ENCODE data around the gene SPRY1.

Gene SPRY1

DNA sequence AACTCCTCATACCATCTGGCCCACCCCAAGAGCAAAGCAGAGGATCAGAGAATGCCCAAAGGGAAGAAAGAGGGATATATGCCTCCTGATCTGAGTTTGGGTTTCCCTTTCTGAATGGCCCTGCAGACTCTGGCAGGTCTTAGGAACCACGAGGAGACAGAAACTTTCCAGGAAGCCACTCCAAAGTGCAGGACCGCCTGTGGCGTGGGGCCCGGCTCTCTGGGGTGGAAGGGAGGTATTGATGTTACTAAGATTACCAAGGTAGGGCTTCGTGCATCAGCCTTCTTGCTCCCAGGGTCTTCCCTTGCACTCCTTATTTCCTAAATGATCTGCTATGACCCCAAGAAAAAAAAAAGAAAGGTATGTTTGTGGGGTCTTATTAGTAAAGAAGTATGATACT, 41.9 kb upstream of the SPRY1 start:
- H3K36me3 ChIP-seq (ENCODE audit: control insufficient read depth in 2 of 2, insufficient read depth in 2 of 2, low read length in 2 of 2): no peaks in the 10 kb centered on the region
- H3K27me3 ChIP-seq (ENCODE audit: control insufficient read depth in 1 of 2, insufficient read depth in 2 of 2, low read length in 2 of 2): no peaks in the 10 kb centered on the region
- no peak overlapping the region for H3K9ac ChIP-seq (ENCODE audit: low read length in 2 of 2)
- no peak overlapping the region for H3K27ac ChIP-seq (ENCODE audit: low read length)
- no peak overlapping the region for H3K4me3 ChIP-seq (ENCODE audit: low read length in 2 of 2)
- H3K4me1 ChIP-seq (ENCODE audit: control insufficient read depth, insufficient read depth, low read length): peaks cover 3% of the 10 kb centered on the region
- H3K9me3 ChIP-seq (ENCODE audit: control insufficient read depth in 2 of 2, low read length in 2 of 2): no peaks in the 10 kb centered on the region

GRCh38 chr4:123356921-123357320, 39.7 kb upstream of the SPRY1 start:
- H3K36me3 ChIP-seq (ENCODE audit: control insufficient read depth in 2 of 2, insufficient read depth in 2 of 2, low read length in 2 of 2): no peaks in the 10 kb centered on the region
- no peak overlapping the region for H3K4me3 ChIP-seq (ENCODE audit: low read length in 2 of 2)
- no peaks in the 10 kb centered on the region for H3K9me3 ChIP-seq (ENCODE audit: control insufficient read depth in 2 of 2, low read length in 2 of 2)
- peaks cover under 1% of the 10 kb centered on the region for H3K4me1 ChIP-seq (ENCODE audit: control insufficient read depth, insufficient read depth, low read length)
- H3K27ac ChIP-seq (ENCODE audit: low read length): no peak overlapping the region
- H3K27me3 ChIP-seq (ENCODE audit: control insufficient read depth in 1 of 2, insufficient read depth in 2 of 2, low read length in 2 of 2): no peaks in the 10 kb centered on the region
- H3K9ac ChIP-seq (ENCODE audit: low read length in 2 of 2): no peak overlapping the region

- Histone ChIP-seq H3K9me3 (ENCODE audit: control insufficient read depth in 2 of 2, low read length in 2 of 2) (no peaks in the 10 kb centered on the region), H3K27ac (ENCODE audit: low read length) (no peak overlapping the region), H3K4me3 (ENCODE audit: low read length in 2 of 2) (no peak overlapping the region), H3K27me3 (ENCODE audit: control insufficient read depth in 1 of 2, insufficient read depth in 2 of 2, low read length in 2 of 2) (no peaks in the 10 kb centered on the region), H3K36me3 (ENCODE audit: control insufficient read depth in 2 of 2, insufficient read depth in 2 of 2, low read length in 2 of 2) (no peaks in the 10 kb centered on the region), H3K4me1 (ENCODE audit: control insufficient read depth, insufficient read depth, low read length) (no peaks in the 10 kb centered on the region), H3K9ac (ENCODE audit: low read length in 2 of 2) (no peak overlapping the region)
Measured at GRCh38 chr4:123359449-123360315, 36.9 kb upstream of the SPRY1 start.

GRCh38 chr4:123361195-123361861, 35.3 kb upstream of the SPRY1 start:
- no peaks in the 10 kb centered on the region for H3K27me3 ChIP-seq (ENCODE audit: control insufficient read depth in 1 of 2, insufficient read depth in 2 of 2, low read length in 2 of 2)
- H3K9ac ChIP-seq (ENCODE audit: low read length in 2 of 2): no peak overlapping the region
- H3K4me1 ChIP-seq (ENCODE audit: control insufficient read depth, insufficient read depth, low read length): no peaks in the 10 kb centered on the region
- no peaks in the 10 kb centered on the region for H3K9me3 ChIP-seq (ENCODE audit: control insufficient read depth in 2 of 2, low read length in 2 of 2)
- no peaks in the 10 kb centered on the region for H3K36me3 ChIP-seq (ENCODE audit: control insufficient read depth in 2 of 2, insufficient read depth in 2 of 2, low read length in 2 of 2)
- H3K4me3 ChIP-seq (ENCODE audit: low read length in 2 of 2): no peak overlapping the region
- no peak overlapping the region for H3K27ac ChIP-seq (ENCODE audit: low read length)

- H3K9me3 ChIP-seq (ENCODE audit: control insufficient read depth in 2 of 2, low read length in 2 of 2): no peaks in the 10 kb centered on the region
- no peak overlapping the region for H3K9ac ChIP-seq (ENCODE audit: low read length in 2 of 2)
- no peak overlapping the region for H3K27ac ChIP-seq (ENCODE audit: low read length)
- H3K36me3 ChIP-seq (ENCODE audit: control insufficient read depth in 2 of 2, insufficient read depth in 2 of 2, low read length in 2 of 2): no peaks in the 10 kb centered on the region
- no peaks in the 10 kb centered on the region for H3K27me3 ChIP-seq (ENCODE audit: control insufficient read depth in 1 of 2, insufficient read depth in 2 of 2, low read length in 2 of 2)
- no peak overlapping the region for H3K4me3 ChIP-seq (ENCODE audit: low read length in 2 of 2)
- H3K4me1 ChIP-seq (ENCODE audit: control insufficient read depth, insufficient read depth, low read length): no peaks in the 10 kb centered on the region
Measured at GRCh38 chr4:123362103-123362502, 34.5 kb upstream of the SPRY1 start.

- Histone ChIP-seq H3K27me3 (ENCODE audit: control insufficient read depth in 1 of 2, insufficient read depth in 2 of 2, low read length in 2 of 2) (no peaks in the 10 kb centered on the region), H3K27ac (ENCODE audit: low read length) (no peak overlapping the region), H3K9me3 (ENCODE audit: control insufficient read depth in 2 of 2, low read length in 2 of 2) (no peaks in the 10 kb centered on the region), H3K36me3 (ENCODE audit: control insufficient read depth in 2 of 2, insufficient read depth in 2 of 2, low read length in 2 of 2) (no peaks in the 10 kb centered on the region), H3K4me3 (ENCODE audit: low read length in 2 of 2) (no peak overlapping the region), H3K4me1 (ENCODE audit: control insufficient read depth, insufficient read depth, low read length) (no peaks in the 10 kb centered on the region), H3K9ac (ENCODE audit: low read length in 2 of 2) (no peak overlapping the region)
Measured at GRCh38 chr4:123363729-123364128, 32.9 kb upstream of the SPRY1 start.

GRCh38 chr4:123364906-123365305, 31.7 kb upstream of the SPRY1 start:
- H3K9ac ChIP-seq (ENCODE audit: low read length in 2 of 2): no peak overlapping the region
- H3K9me3 ChIP-seq (ENCODE audit: control insufficient read depth in 2 of 2, low read length in 2 of 2): no peaks in the 10 kb centered on the region
- no peaks in the 10 kb centered on the region for H3K4me1 ChIP-seq (ENCODE audit: control insufficient read depth, insufficient read depth, low read length)
- no peak overlapping the region for H3K4me3 ChIP-seq (ENCODE audit: low read length in 2 of 2)
- no peaks in the 10 kb centered on the region for H3K27me3 ChIP-seq (ENCODE audit: control insufficient read depth in 1 of 2, insufficient read depth in 2 of 2, low read length in 2 of 2)
- no peak overlapping the region for H3K27ac ChIP-seq (ENCODE audit: low read length)
- no peaks in the 10 kb centered on the region for H3K36me3 ChIP-seq (ENCODE audit: control insufficient read depth in 2 of 2, insufficient read depth in 2 of 2, low read length in 2 of 2)

DNA sequence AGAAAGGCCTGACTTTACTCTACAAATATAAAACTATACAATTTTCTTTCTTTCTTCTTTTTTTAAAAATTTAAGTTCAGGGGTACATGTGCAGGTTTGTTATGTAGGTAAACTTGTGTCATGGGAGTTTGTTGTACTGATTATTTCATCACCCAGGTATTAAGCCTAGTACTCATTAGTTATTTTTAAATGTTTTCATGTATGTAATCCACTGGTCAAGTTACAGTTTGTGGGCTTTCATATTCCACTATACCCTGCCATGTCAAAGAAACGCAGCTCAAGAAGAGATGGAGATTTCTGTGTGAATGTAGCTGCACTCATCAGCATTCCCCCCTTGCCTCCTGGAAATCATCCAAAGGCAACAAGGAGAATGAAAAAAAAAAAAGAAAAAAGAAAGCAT, 31.2 kb upstream of the SPRY1 start:
- Histone ChIP-seq H3K9ac (ENCODE audit: low read length in 2 of 2) (no peak overlapping the region), H3K4me3 (ENCODE audit: low read length in 2 of 2) (no peak overlapping the region), H3K27me3 (ENCODE audit: control insufficient read depth in 1 of 2, insufficient read depth in 2 of 2, low read length in 2 of 2) (no peaks in the 10 kb centered on the region), H3K36me3 (ENCODE audit: control insufficient read depth in 2 of 2, insufficient read depth in 2 of 2, low read length in 2 of 2) (no peaks in the 10 kb centered on the region), H3K27ac (ENCODE audit: low read length) (no peak overlapping the region), H3K9me3 (ENCODE audit: control insufficient read depth in 2 of 2, low read length in 2 of 2) (no peaks in the 10 kb centered on the region), H3K4me1 (ENCODE audit: control insufficient read depth, insufficient read depth, low read length) (no peaks in the 10 kb centered on the region)

DNA sequence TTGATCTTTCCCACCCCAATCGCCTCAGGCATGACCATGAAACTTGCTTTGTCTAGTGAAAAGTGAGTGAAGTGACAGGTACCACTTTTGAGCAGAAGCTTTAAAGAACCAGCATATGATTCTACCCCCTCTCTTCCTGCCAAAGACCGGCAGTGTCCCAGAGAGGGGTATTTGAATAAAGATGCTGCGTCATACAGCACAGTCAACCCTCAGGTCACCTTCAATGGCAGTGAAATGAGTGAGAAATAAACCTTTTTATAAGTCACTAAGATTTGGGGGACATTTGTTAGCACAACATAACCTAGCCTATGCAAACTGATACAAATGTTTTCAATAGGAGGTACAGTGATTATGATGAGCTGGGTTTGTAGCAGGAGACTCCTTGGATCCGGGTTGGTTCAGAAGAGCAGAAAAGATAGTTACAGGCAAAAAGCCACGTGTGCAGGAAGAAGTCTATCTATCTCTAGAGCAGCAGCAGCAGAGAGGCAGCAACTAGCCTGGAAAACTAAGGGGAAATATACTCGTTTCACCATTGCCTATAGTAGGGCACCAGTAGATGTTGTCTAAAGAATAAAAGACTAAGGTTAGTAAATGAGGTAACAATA, 30.3 kb upstream of the SPRY1 start:
- Histone ChIP-seq H3K9ac (ENCODE audit: low read length in 2 of 2) (no peak overlapping the region), H3K36me3 (ENCODE audit: control insufficient read depth in 2 of 2, insufficient read depth in 2 of 2, low read length in 2 of 2) (no peaks in the 10 kb centered on the region), H3K4me3 (ENCODE audit: low read length in 2 of 2) (no peak overlapping the region), H3K27me3 (ENCODE audit: control insufficient read depth in 1 of 2, insufficient read depth in 2 of 2, low read length in 2 of 2) (no peaks in the 10 kb centered on the region), H3K27ac (ENCODE audit: low read length) (no peak overlapping the region), H3K4me1 (ENCODE audit: control insufficient read depth, insufficient read depth, low read length) (no peaks in the 10 kb centered on the region), H3K9me3 (ENCODE audit: control insufficient read depth in 2 of 2, low read length in 2 of 2) (no peaks in the 10 kb centered on the region)

DNA sequence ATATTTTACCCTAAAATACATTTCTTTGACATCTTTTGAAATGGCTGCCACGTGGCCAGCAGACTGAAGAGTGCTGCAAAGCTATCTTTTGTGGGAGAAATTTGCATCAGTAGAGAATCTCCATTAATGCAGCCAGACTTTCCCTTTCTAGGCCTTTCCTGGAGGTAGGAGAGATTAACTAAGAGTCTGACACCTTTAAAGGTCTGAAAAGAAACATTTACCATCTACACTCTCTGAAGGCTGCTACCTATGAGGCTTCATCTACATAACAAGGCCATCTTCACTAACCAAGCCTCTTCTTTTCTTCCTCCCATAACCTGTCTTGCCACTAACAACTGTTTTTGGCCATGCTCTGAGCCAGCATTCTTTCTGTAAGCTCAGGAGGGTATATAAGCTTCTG, 17.8 kb upstream of the SPRY1 start:
- H3K4me1 ChIP-seq (ENCODE audit: control insufficient read depth, insufficient read depth, low read length): no peaks in the 10 kb centered on the region
- no peaks in the 10 kb centered on the region for H3K27me3 ChIP-seq (ENCODE audit: control insufficient read depth in 1 of 2, insufficient read depth in 2 of 2, low read length in 2 of 2)
- H3K27ac ChIP-seq (ENCODE audit: low read length): no peak overlapping the region
- H3K4me3 ChIP-seq (ENCODE audit: low read length in 2 of 2): no peak overlapping the region
- H3K36me3 ChIP-seq (ENCODE audit: control insufficient read depth in 2 of 2, insufficient read depth in 2 of 2, low read length in 2 of 2): no peaks in the 10 kb centered on the region
- H3K9ac ChIP-seq (ENCODE audit: low read length in 2 of 2): no peak overlapping the region
- H3K9me3 ChIP-seq (ENCODE audit: control insufficient read depth in 2 of 2, low read length in 2 of 2): no peaks in the 10 kb centered on the region

DNA sequence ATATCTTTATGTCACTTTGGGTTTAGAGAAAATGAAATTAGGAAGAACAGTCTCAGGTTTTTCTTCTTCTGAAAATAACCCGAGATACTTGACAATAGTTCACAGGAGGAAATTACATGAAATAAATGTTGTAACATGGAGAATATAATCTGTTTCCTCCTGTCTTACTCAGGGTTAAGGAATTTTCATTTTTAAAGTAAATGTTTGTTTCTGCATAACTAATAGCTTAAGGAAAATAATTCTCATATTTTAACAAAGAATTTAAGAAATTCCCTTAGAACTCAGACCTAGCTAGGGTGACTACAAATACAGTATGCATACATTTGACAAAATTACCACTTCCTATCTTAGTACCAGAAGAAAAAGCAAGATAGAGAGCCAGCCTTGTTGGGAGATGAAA, 17.2 kb upstream of the SPRY1 start:
- no peaks in the 10 kb centered on the region for H3K9me3 ChIP-seq (ENCODE audit: control insufficient read depth in 2 of 2, low read length in 2 of 2)
- H3K27ac ChIP-seq (ENCODE audit: low read length): no peak overlapping the region
- H3K36me3 ChIP-seq (ENCODE audit: control insufficient read depth in 2 of 2, insufficient read depth in 2 of 2, low read length in 2 of 2): no peaks in the 10 kb centered on the region
- no peaks in the 10 kb centered on the region for H3K4me1 ChIP-seq (ENCODE audit: control insufficient read depth, insufficient read depth, low read length)
- no peaks in the 10 kb centered on the region for H3K27me3 ChIP-seq (ENCODE audit: control insufficient read depth in 1 of 2, insufficient read depth in 2 of 2, low read length in 2 of 2)
- no peak overlapping the region for H3K4me3 ChIP-seq (ENCODE audit: low read length in 2 of 2)
- no peak overlapping the region for H3K9ac ChIP-seq (ENCODE audit: low read length in 2 of 2)

Data from stomach smooth muscle (tissue), 2 donors.